Skeletal muscle tissue (tissue), 4 donors: ENCODE results near the gene OXTR. TPM values are rescaled to one million over a fixed set of nuclear protein-coding genes. Genes with fewer than 3 reads are reported as not detected.

Experiments
- H3K27ac ChIP-seq: one replicate; pipeline ENCODE4 v1.7.0; 2013; ENCODE audit warnings: mild to moderate bottlenecking, low read depth, low read length, inconsistent platforms
- H3K27me3 ChIP-seq, 3 donors: one replicate each; pipeline ENCODE4 v1.7.0; 2013; ENCODE audit warnings: low read length in 3 of 3; ENCODE audit not compliant: control insufficient read depth in 3 of 3, insufficient read depth in 3 of 3
- H3K36me3 ChIP-seq, 3 donors: one replicate each; pipeline ENCODE4 v1.7.0; 2013; ENCODE audit warnings: low read length in 3 of 3; ENCODE audit not compliant: control insufficient read depth in 3 of 3, insufficient read depth in 3 of 3
- H3K4me1 ChIP-seq, 3 donors: one replicate each; pipeline ENCODE4 v1.7.0; 2013; ENCODE audit warnings: low read length in 3 of 3, mild to moderate bottlenecking in 3 of 3; ENCODE audit not compliant: control insufficient read depth in 3 of 3, insufficient read depth in 3 of 3
- H3K4me3 ChIP-seq, 3 donors: one replicate each; pipeline ENCODE4 v1.7.0; 2013; ENCODE audit warnings: low read length in 3 of 3
- H3K9ac ChIP-seq, 3 donors: one replicate each; pipeline ENCODE4 v1.7.0; 2013; ENCODE audit warnings: low read length in 3 of 3, mild to moderate bottlenecking in 3 of 3, moderate library complexity in 2 of 3, low read depth in 1 of 3
- H3K9me3 ChIP-seq, 3 donors: one replicate each; pipeline ENCODE4 v1.7.0; 2013; ENCODE audit warnings: low read length in 3 of 3; ENCODE audit not compliant: control insufficient read depth in 3 of 3
- total RNA-seq: library from RNA; depleted of rRNA; stranded (reverse); fragments of >200 nt; gene quantifications from one replicate; pipeline ENCODE4 v1.2.3, GENCODE V29; 2014
- donor health status: Osteomylitis.

Gene OXTR
- total RNA-seq, 1 donor from 2014 or later = 0.52 TPM

- Histone ChIP-seq H3K9ac (no peak overlapping the region), H3K9me3 (peaks cover 0 to 2% (median 0%) of the 10 kb centered on the region in 3 donors), H3K4me3 (no peak overlapping the region), H3K27ac (no peak overlapping the region), H3K27me3 (no peaks in the 10 kb centered on the region), H3K4me1 (no peaks in the 10 kb centered on the region), H3K36me3 (no peaks in the 10 kb centered on the region)
Measured at GRCh38 chr3:8790529-8790928, 21.1 kb upstream of the OXTR start.

DNA sequence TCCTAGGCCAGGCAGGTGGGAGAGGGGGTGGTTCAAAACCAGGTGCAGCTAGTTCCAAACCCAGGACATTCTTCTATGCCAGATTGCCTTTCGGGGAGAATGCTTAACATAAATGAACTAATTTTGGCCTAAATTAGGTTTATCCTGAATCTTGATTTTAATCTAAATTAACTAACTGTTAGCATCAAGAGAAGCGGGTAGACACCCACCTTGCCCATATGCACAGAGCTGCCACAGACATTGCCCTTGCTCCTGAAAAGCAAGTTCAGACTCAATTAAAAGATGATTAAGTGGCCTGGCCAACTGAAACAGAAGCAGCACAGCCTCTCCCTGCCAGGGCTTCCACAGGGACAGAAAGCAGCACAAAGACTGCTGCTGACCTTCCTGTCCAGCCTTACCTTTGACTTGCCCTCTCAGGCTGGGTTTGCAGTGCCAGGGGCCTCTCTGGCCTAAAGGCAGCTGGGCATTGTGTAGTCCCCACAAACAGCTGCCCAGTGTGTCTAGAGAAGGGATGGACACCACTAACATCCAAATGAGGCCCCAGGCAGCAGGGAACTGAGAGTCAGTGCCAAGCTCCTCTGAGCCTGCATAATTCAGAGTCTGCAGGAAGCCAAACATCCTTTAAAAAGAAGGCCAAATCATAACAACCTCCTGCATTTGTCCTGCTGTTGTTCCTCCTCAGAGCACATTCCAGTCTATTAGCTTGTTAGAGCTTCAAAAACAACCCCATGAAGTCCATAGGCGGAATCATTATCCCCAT lies 15.4 kb upstream of the OXTR start:
- H3K9me3 ChIP-seq = no peaks in the 10 kb centered on the region
- H3K9ac ChIP-seq = no peak overlapping the region
- no peaks in the 10 kb centered on the region for H3K36me3 ChIP-seq
- no peak overlapping the region for H3K27ac ChIP-seq
- no peaks in the 10 kb centered on the region for H3K4me1 ChIP-seq
- no peaks in the 10 kb centered on the region for H3K27me3 ChIP-seq
- H3K4me3 ChIP-seq = no peak overlapping the region

DNA sequence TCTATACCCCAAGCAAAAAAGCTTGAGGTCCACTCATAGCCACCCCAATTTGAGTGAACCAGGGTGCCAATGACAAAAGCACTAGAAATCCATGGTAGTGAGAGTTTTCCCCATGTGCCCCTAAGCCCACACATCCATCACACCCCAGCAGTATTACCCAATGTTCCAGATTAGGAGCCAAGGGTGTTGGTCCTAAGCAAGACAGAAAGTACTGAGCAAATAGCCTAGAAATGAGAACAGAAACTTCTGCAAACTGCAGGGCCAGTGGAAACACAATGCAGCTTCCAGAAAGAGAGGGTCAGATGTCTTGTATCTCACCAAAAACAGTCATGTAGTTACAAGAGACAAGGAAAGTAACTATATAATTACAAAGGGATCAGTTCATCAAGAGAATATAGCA lies 10.9 kb upstream of the OXTR start:
- Histone ChIP-seq H3K27ac (no peak overlapping the region), H3K4me1 (no peaks in the 10 kb centered on the region), H3K27me3 (peaks cover 0 to 5% (median 5%) of the 10 kb centered on the region in 3 donors), H3K9me3 (no peaks in the 10 kb centered on the region), H3K36me3 (no peaks in the 10 kb centered on the region), H3K9ac (no peak overlapping the region), H3K4me3 (no peak overlapping the region)

- Histone ChIP-seq H3K27me3 (peaks cover 0 to 7% (median 5%) of the 10 kb centered on the region in 3 donors), H3K4me1 (no peaks in the 10 kb centered on the region), H3K27ac (no peak overlapping the region), H3K4me3 (no peak overlapping the region), H3K9me3 (no peaks in the 10 kb centered on the region), H3K9ac (no peak overlapping the region), H3K36me3 (no peaks in the 10 kb centered on the region)
Measured at GRCh38 chr3:8778475-8778874, 9.1 kb upstream of the OXTR start.

- H3K27me3 ChIP-seq = peaks cover 0 to 7% (median 5%) of the 10 kb centered on the region in 3 donors
- H3K4me1 ChIP-seq = no peaks in the 10 kb centered on the region
- H3K9ac ChIP-seq = no peak overlapping the region
- no peak overlapping the region for H3K4me3 ChIP-seq
- H3K36me3 ChIP-seq = no peaks in the 10 kb centered on the region
- no peaks in the 10 kb centered on the region for H3K9me3 ChIP-seq
- H3K27ac ChIP-seq = no peak overlapping the region
Measured at GRCh38 chr3:8777978-8778267, 8.5 kb upstream of the OXTR start.

GRCh38 chr3:8777201-8777977 lies 8.0 kb upstream of the OXTR start:
- H3K36me3 ChIP-seq = no peaks in the 10 kb centered on the region
- no peaks in the 10 kb centered on the region for H3K9me3 ChIP-seq
- H3K27ac ChIP-seq = no peak overlapping the region
- no peaks in the 10 kb centered on the region for H3K4me1 ChIP-seq
- H3K27me3 ChIP-seq = peaks cover 0 to 7% (median 5%) of the 10 kb centered on the region in 3 donors
- H3K9ac ChIP-seq = no peak overlapping the region
- H3K4me3 ChIP-seq = no peak overlapping the region

- Histone ChIP-seq H3K9ac (no peak overlapping the region), H3K9me3 (no peaks in the 10 kb centered on the region), H3K36me3 (no peaks in the 10 kb centered on the region), H3K4me1 (no peaks in the 10 kb centered on the region), H3K27ac (no peak overlapping the region), H3K27me3 (peaks cover 0 to 12% (median 5%) of the 10 kb centered on the region in 3 donors), H3K4me3 (no peak overlapping the region)
Measured at GRCh38 chr3:8776406-8776805, 7.0 kb upstream of the OXTR start.

DNA sequence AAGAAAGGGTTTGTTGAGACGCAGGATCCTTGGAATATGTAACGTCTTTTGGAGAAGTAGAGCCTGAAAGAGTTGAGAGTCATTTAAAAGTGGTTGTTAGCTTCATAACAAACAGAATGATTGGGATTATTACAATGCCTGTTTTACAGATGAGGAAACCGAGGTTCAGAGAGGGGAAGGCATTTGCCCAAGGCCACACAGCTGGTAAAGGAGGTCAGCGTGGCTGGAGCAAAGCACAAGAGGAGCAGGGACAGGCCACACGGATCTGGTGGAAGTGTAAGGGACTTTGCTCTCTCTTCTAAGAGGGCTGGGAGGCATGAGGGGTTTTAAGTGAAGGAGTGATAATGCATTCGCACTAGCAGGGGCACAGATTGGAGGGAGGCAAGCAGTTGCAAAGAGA lies 6.2 kb upstream of the OXTR start:
- Histone ChIP-seq H3K36me3 (no peaks in the 10 kb centered on the region), H3K9me3 (no peaks in the 10 kb centered on the region), H3K4me1 (no peaks in the 10 kb centered on the region), H3K27ac (no peak overlapping the region), H3K27me3 (peaks cover 0 to 15% (median 8%) of the 10 kb centered on the region in 3 donors), H3K4me3 (no peak overlapping the region), H3K9ac (no peak overlapping the region)

DNA sequence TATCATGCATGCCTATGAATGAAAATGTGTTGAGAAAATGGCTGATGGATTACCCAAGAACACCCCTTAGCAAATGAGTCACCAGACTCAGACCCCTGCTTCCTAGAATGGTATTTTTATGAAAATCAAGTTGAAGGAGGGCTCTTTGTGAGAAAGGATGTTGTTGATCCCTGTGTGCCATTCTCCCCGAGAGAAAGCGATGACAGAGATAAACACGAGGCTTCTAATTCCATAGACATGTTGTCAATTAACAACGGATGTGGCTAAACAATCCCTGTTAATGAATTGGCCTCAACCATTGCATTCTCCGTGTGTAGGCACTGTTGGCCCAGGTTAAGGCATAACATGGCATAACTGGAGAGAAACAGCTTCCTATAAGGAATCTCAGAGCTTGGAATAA lies 5.8 kb upstream of the OXTR start:
- Histone ChIP-seq H3K27ac (no peak overlapping the region), H3K36me3 (no peaks in the 10 kb centered on the region), H3K9me3 (no peaks in the 10 kb centered on the region), H3K4me3 (no peak overlapping the region), H3K9ac (no peak overlapping the region), H3K27me3 (peaks cover 4 to 18% (median 9%) of the 10 kb centered on the region in 3 donors), H3K4me1 (no peaks in the 10 kb centered on the region)

DNA sequence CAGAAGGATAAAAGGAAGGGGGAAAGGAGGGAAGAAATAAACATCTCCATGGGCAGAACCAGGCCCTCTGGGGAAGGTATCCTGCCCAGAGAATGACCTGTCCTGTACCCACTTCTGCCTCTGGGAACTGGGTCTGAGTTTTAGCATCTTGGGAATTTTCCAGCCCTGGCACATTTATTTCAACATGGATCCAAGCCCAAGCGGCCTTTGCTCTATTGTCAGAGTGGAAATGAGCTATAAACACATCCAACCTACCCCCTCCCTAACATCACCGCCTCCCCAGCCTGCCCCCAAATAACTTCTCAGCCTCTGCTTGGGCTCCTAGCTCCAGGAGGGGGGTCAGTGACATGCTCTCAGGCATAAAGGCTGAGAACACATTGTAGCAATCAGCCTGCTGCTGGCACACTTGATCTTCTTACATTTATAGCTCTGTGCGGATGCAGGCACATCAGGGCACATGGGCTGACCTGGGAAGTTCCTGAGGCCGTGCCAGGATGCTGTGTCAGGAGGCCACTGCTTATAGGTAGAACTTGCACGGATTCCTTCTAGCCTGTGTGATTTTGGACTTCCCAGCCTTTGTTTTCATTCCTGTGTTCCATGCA lies 4.6 kb upstream of the OXTR start:
- Histone ChIP-seq H3K4me1 (peaks cover 6 to 7% (median 7%) of the 10 kb centered on the region in 3 donors), H3K27me3 (peaks cover 9 to 26% (median 14%) of the 10 kb centered on the region in 3 donors), H3K9ac (no peak overlapping the region), H3K36me3 (no peaks in the 10 kb centered on the region), H3K27ac (no peak overlapping the region), H3K9me3 (no peaks in the 10 kb centered on the region), H3K4me3 (no peak overlapping the region)
